Loucy (cell line): ENCODE data around the gene ASPM.

Experiments used
- H2AFZ ChIP-seq: fragments of 200-600 bp; sonication (generic); 2 replicates; pipeline ENCODE4 v1.6.0; 2016; ENCODE audit warnings: antibody characterized with exemption, mild to moderate bottlenecking, low read length, moderate library complexity
- H3F3A ChIP-seq: fragments of 200-600 bp; 2 replicates; pipeline ENCODE4 v1.6.0; 2016; ENCODE audit warnings: antibody characterized with exemption, low read depth, mild to moderate bottlenecking
- H3K27me3 ChIP-seq: fragments of 200-600 bp; sonication (generic); 2 replicates; pipeline ENCODE4 v1.6.1; 2014; ENCODE audit warnings: low read length, mild to moderate bottlenecking; ENCODE audit not compliant: insufficient read depth, poor library complexity, severe bottlenecking
- H3K36me3 ChIP-seq: fragments of 200-600 bp; sonication (generic); 2 replicates; pipeline ENCODE4 v1.6.1; 2016; ENCODE audit warnings: low read length; ENCODE audit not compliant: insufficient read depth
- H3K4me1 ChIP-seq: fragments of 200-600 bp; sonication (generic); 2 replicates; pipeline ENCODE4 v1.5.1; 2014; ENCODE audit warnings: low read length, mild to moderate bottlenecking; ENCODE audit not compliant: insufficient read depth, poor library complexity, severe bottlenecking
- H3K4me2 ChIP-seq: fragments of 200-600 bp; sonication (generic); 2 replicates; pipeline ENCODE4 v1.6.0; 2014; ENCODE audit warnings: antibody characterized with exemption, low read length, low read depth, mild to moderate bottlenecking; ENCODE audit not compliant: poor library complexity, severe bottlenecking
- H3K4me3 ChIP-seq: fragments of 200-600 bp; sonication (generic); 2 replicates; pipeline ENCODE4 v1.5.1; 2014; ENCODE audit warnings: low read length, mild to moderate bottlenecking, mixed read lengths; ENCODE audit not compliant: poor library complexity, severe bottlenecking
- H3K79me2 ChIP-seq: fragments of 200-600 bp; sonication (generic); 2 replicates; pipeline ENCODE4 v1.6.1; 2014; ENCODE audit warnings: low read length; ENCODE audit not compliant: insufficient read depth
- H3K9ac ChIP-seq: fragments of 200-600 bp; sonication (generic); 2 replicates; pipeline ENCODE4 v1.6.0; 2014; ENCODE audit warnings: mild to moderate bottlenecking, low read depth, low read length, moderate library complexity; ENCODE audit not compliant: poor library complexity, severe bottlenecking
- H3K9me2 ChIP-seq: fragments of 200-600 bp; sonication (generic); replicated peaks from 2 replicates; pipeline ENCODE4 v1.6.1; 2016; ENCODE audit warnings: low read depth, low read length, mixed read lengths
- H3K9me3 ChIP-seq: fragments of 200-600 bp; sonication (generic); 2 replicates; pipeline ENCODE4 v1.6.1; 2014; ENCODE audit warnings: mild to moderate bottlenecking, antibody characterized with exemption, low read length, low read depth; ENCODE audit not compliant: insufficient read depth
- H4K20me1 ChIP-seq: fragments of 200-600 bp; sonication (generic); 2 replicates; pipeline ENCODE4 v1.6.0; 2014; ENCODE audit warnings: antibody characterized with exemption, low read length, mild to moderate bottlenecking; ENCODE audit not compliant: insufficient read depth, poor library complexity, severe bottlenecking
- CTCF ChIP-seq: fragments of 200-600 bp; sonication (generic); conservative IDR thresholded peaks from 2 replicates; pipeline ENCODE4 v1.5.1; 2014; ENCODE audit warnings: mild to moderate bottlenecking, antibody characterized with exemption, low read length
- EZH2phosphoT487 ChIP-seq: fragments of 200-600 bp; IDR thresholded peaks from 2 replicates; pipeline ENCODE4 v1.6.1; 2018; ENCODE audit warnings: antibody characterized with exemption, mild to moderate bottlenecking, moderate library complexity, borderline replicate concordance

The ASPM gene

GRCh38 chr1:197065559-197065958 lies 80.9 kb downstream of the ASPM start:
- Histone ChIP-seq H3K79me2 (no peaks in the 10 kb centered on the region), H3K36me3 (no peaks in the 10 kb centered on the region), H4K20me1 (no peaks in the 10 kb centered on the region), H3K9me3 (no peaks in the 10 kb centered on the region), H3F3A (no peaks in the 10 kb centered on the region), H3K9ac (no peak overlapping the region), H3K9me2 (no peaks in the 10 kb centered on the region), H2AFZ (no peak overlapping the region), H3K4me3 (no peak overlapping the region), H3K4me2 (no peak overlapping the region), H3K27me3 (no peaks in the 10 kb centered on the region), H3K4me1 (no peaks in the 10 kb centered on the region)
- TF ChIP-seq EZH2phosphoT487 (no peak), CTCF (no peak)

GRCh38 chr1:197063212-197063611 lies 83.3 kb downstream of the ASPM start:
- H3K9me2 ChIP-seq: no peaks in the 10 kb centered on the region
- H3F3A ChIP-seq: no peaks in the 10 kb centered on the region
- H2AFZ ChIP-seq: no peak overlapping the region
- no peaks in the 10 kb centered on the region for H3K79me2 ChIP-seq
- no peaks in the 10 kb centered on the region for H4K20me1 ChIP-seq
- no peaks in the 10 kb centered on the region for H3K27me3 ChIP-seq
- no peak overlapping the region for H3K9ac ChIP-seq
- no peaks in the 10 kb centered on the region for H3K4me1 ChIP-seq
- H3K4me2 ChIP-seq: no peak overlapping the region
- H3K9me3 ChIP-seq: no peaks in the 10 kb centered on the region
- TF ChIP-seq EZH2phosphoT487 (no peak), CTCF (no peak)
- H3K36me3 ChIP-seq: no peaks in the 10 kb centered on the region
- H3K4me3 ChIP-seq: no peak overlapping the region

DNA sequence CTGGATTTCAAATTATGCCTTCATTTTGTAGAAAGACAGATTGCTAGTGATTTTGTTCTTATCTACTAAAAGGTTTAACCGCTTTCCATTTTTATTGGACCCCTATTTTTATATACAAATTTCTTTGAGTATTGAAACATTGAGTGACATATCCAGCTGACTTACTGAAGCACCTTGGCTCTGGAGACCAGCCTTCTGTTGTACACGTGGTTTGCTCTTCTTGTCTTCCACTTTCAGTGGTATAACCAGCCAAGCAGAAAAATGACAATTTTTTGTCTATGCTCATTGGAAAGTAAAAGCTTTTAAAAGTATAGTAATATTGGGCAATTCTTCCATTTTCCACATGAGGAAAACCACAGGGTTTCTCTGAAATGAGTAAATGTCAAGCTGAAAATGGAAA lies 83.8 kb downstream of the ASPM start:
- Histone ChIP-seq H2AFZ (no peak overlapping the region), H3K27me3 (no peaks in the 10 kb centered on the region), H3K79me2 (no peaks in the 10 kb centered on the region), H3F3A (no peaks in the 10 kb centered on the region), H3K9me3 (no peaks in the 10 kb centered on the region), H3K9ac (no peak overlapping the region), H3K36me3 (no peaks in the 10 kb centered on the region), H3K9me2 (no peaks in the 10 kb centered on the region), H3K4me2 (no peak overlapping the region), H3K4me1 (no peaks in the 10 kb centered on the region), H4K20me1 (no peaks in the 10 kb centered on the region), H3K4me3 (no peak overlapping the region)
- TF ChIP-seq CTCF: no peak
- TF ChIP-seq EZH2phosphoT487: no peak
